ENCODE measurements around the gene SLC9C1.
A peak's percentile ranks its signal among the peaks of the same experiment; 100 is the strongest.

Gene SLC9C1

DNA sequence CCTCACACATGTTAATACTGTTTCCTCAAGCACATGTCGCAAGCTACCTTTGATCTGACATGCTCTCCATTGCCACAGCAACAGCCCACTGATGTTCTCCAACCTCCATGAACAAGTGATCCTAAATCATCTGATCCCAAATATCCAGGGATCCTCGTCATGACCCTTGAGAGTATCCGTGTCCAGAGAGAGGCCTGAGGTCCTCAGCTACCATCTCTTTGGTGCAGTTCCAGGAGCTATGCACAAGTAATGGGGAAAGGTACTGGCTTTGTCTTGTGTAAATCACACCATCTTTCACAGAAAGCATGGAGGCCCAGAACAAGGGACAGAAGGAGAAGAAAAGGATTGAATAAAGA is 163.4 kb downstream of the SLC9C1 start:
- no peak for DNase-seq (ENCODE audit: low read depth)

DNA sequence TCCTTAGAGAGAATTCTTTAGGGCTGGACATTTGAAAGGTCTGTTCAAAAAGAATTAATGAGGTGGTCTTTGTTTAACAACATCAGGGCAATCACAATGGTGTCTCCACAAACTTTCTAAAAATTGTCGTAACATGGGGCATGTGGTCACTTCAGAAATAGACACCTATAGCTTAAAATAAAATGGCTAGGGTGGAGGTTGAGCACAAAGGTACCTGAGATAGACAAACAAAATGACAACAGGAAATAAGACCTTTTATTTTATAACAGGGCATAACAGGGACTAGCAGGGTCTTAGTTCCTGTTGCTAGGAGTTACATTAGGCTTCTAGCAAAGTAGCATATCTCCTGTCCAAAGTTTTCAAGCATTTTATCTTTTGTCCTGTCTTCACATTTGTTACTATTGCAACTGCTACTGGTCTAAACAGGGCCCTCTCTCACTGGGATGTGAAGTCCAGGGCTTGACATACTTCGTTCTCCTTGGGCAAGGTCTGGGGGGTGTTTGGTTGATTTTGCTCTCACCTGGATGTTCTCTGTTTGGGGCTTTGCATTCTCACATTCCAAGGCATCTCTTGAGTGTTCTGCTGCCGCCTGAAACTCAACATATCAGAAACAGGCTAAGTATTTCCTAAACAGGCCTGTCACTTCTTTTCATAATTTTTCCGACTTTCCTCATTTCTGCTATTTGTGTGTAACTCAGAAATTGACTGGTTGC is 163.9 kb downstream of the SLC9C1 start:
- no peak for DNase-seq (ENCODE audit: low read depth)

DNA sequence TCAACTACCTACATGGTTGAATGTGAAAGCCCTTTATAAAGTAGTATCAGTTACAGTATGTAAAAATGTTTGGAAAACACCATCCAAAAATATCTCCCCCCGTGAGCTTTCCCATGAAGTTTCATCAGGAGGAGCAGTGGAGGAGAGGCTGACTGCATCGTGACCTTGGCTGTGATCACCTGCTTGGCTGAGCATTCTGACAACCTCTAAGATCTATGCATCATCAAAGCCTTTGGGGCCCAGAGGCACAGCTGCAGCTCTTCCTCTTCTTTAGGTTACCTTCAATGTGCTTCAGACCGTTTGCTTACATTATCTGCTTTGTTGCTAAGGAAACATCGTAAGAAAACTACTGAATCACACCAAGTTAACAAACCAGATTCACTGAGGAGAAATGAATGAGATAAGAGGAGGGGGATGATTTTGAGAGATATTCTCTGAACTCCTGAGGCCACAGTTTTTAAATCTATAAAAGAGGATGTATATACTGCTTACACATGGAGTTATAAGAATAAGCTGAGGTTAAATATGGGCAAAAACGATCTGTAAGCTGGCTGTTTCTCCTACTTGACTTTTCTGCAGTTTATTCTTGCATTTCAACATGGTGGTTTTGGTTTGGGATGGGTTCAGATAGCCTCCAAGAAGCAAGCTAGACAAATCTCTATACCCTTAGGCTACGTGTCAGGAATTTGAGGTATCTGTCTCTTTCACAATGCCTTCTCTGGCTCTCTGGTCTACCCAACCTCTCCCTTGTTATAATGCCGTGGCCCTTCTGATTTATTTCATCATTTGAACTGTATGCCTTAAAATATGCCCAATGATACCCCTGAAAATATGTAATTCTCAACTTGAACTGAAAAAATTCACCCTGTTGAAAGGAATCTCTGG is 164.9 kb downstream of the SLC9C1 start:
- peak; percentile 54 for DNase-seq (ENCODE audit: low read depth)

DNA sequence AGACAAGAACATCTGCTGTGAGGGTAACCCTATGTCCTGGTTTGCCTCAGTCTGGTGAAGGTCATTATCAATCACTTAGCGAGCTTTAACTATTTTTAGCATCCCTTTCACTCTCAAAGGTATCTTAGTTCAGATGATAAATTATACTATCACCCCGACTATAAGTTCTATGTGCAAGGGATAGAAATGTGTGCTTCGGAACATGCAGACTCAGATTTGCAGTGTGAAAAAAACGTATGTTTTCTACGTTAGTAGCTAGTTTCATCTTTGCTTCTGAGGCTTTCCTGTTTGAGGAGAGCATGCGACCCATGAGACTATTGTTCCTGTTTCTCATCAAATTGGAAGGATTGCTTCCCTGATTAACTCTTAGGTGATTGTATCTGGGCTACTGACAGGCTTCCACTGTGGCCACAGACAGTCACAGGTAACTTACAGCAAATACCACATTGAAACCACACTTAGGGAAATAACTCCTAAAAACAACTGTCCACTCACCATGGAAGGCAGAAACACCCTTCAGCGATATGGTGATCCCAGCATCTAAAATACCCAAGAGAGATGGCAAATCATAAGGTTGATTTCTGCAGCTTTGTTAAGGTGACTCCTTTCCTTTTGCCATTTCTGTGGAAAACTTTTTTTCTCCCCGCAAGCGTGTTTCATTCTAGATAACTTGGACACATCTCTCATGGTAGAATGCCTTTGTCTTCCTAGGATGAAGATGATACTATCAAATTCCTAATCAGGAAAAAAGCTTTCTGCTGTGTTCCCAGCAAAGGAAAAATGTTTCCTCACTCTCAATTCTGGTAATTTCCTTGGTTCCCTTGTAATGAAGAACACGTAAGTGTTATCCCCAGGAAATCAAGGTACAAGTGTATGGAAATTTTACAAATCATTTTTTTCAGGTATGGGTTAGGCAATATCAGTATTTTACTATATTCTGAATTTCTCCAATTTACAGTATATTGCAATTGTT is 166.2 kb downstream of the SLC9C1 start:
- no peak for DNase-seq (ENCODE audit: low read depth)

DNA sequence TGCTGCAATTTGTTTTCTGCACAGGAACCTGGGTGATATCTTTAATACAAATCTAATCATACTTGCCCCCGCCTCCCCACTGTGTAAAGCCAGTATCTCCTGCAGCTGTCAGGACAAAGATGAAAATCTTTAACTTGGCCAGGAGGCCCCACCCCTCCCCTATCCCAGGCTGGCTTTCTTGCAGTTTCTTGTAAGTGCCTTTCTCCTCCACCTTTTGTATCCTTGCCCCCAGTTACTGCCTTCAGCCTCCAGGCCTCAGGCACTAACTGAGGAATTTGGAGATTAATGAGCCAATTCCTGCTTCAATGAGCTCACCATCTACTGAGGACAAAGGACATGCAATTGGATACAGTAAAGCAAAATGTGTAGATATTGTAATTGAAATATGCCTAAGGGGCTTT is 167.5 kb downstream of the SLC9C1 start:
- no peak for DNase-seq (ENCODE audit: low read depth)

DNA sequence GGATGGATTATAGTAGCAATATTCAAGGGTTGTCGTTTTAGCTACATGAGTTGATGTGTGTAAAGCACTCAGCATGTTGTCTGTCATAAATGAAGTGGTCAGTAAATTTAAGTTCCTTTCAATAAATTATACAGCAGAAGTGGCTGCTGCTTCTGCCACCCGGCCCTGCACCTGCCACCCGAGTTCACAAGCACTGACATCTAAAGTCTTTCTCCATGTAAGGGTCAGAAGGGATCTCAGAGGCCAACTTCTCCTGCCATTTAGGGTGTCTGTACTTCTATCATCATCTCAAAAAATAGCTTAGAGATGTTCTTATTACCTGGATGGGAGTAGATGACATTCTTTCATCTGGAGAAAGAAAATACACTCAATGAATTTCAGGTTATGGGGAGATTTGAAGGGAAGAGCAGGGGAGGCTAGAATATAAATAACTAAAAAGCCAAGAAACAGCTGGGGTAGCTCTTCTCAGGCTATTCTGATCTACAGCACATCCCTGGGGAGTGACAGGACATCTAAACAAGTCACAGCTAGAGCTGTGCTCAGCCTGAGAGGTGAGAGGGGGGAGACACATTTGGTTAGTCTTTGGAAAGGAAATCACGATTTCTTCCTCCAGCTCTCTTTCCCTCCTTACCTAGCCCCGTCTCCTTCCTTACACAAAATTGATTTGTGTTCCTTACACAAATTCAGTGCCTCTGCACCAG is 169.0 kb downstream of the SLC9C1 start:
- no peak for DNase-seq (ENCODE audit: low read depth)

DNA sequence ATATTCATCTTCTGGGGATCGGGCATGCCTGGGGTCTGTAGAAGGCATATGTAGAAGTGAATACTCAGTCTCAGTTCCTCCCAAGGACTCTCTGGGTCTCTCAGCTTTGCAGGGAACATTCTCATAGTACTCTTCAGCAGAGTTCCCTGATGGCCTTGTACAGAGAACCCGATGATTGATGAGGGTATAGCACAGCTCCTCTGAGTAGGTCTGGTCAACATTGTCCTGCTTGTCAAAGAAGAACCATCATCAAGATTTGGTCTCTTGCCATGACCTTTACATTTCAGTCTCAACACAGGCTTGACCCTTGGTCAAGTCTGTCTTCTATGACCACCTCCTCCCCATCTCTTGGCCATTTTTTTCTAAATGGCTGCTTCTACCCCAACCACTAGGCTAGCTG is 170.5 kb downstream of the SLC9C1 start:
- DNase-seq (ENCODE audit: low read depth): no peak

DNA sequence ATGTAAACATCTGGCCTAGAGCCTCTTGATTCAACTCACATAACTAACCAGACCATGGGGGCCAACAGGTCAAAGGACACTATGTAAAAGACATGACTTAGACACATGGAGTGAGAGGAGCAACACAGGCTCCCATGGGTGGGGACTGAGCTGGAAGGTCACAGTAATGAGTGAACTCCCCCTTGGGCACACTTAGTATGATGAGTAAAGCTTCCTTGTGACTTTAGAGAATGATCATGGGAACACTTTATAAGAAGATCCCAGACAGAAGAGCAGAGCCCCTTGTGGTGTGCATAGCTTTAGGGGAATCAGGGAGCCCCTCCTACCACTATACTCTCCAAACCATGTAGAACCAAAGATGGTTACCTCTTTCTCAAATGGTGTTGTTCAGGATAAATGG is 171.1 kb downstream of the SLC9C1 start:
- DNase-seq (ENCODE audit: low read depth): no peak

DNA sequence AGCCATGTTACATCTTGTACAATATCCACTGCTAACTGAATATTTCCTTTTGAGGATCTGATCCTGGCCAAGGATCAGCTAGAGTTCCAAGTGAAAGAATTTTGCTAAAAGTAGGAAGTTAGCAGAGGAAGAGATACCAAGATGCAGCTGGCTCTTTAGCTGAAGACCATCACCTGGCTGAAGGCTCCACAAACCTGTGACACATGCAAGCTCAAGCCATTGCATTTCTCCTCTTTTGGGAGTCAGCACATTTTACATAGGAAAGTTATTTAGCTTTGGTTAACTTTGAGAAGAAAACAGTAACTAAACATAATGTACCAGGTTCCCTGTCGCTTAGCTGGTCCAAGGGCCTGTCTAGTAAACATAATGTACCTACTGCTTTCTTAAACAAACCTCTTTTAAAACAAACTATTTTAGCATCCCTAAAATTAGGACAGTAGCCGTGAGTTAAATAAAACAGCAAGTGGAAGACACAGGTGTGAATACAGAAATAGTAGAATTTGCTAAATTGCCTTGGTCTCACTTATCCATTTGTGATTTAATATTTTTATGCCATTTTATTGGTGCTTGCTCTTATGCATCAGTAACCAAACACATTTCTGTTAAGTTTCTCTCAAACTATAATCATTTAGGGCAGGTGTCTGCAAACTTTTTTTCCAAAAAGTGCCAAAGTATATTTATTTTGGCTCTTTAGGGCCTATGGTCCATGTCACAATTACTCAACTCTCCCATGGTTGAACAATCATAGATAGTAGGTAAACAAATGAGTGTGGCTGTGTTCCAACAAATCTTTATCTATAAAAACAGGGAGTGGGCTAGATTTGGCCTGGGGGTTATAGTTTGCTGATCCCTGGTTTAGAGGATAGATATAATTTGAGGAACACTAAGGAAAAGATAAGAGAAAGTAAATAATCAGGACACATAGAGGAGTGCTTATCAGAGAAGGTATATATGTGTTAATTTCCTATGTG is 172.2 kb downstream of the SLC9C1 start:
- no peak for DNase-seq (ENCODE audit: low read depth)

DNA sequence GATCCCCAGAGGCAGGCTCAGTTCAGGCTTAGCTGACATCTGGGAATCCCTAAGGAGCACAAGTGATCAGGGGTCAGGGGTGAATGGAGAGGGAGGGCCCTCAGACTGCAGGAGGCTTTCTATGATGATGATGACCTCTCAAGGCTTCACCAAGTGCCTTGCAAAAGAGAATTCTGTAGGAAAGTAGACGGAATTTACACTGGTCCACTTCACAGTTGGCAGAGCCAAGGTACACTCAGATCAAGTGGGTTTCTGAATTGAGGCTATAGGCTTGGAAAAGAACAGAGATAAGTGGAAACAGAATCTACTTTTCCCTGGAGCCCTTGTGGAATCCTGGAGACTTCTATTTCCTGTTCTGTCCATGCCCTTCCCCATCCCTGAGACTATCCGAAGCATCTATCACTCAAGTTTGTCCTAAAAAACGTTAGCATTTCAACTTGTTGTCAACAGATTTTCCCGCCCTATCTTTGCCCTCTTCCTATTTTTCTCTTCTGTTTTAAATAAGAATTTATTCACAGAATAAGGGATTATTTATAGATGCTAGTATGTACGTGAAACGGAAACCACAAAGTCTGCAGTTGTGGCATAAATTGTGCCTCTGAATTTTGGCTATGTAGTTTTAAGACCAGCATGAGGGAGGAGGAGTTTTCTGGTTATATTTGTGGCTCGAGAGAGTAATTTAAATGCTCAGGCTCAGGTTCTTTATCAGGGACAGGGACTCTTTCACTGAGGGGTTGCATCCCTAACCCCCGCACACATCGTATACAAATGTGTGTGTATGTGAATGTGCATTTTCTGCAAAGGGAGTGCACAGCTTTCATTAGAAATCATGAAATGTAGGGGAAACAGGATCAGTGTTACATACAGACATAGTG is 173.8 kb downstream of the SLC9C1 start:
- no peak for DNase-seq (ENCODE audit: low read depth)

DNA sequence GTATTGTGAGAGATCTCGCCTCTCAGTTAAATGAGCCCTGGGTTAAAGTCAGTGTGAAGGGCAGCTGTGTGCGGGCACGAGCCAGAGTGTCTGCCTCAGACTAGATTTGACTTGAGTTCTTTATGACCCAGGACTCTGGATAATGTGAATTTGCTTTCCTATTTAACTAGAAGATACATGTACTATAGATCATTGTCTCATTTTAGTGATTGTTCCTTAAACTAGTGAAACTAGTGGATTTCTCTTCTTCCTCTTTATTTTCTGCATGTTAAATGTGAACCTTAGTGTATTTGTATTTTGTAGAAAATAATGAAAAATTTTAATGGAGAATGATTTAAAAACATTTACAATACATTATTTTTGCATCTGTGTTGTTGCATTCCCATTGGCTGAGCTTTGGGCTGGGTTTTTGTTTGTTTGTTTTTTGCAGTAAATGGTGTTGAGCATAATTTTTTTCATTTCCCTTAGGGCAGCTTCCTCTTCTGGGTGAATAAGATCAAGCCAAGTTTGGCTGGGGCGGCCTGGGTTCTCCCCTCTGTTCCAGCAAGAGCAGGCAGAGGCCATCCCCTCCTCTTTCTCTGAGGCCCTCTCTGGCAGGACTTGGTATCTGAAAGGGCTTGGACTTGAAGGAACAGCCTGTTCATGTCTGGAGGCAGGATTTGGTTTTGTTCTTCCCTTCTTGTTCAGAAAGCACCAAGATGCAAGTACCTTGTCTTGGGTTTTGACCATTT is 176.0 kb downstream of the SLC9C1 start:
- DNase-seq (ENCODE audit: low read depth): no peak

DNA sequence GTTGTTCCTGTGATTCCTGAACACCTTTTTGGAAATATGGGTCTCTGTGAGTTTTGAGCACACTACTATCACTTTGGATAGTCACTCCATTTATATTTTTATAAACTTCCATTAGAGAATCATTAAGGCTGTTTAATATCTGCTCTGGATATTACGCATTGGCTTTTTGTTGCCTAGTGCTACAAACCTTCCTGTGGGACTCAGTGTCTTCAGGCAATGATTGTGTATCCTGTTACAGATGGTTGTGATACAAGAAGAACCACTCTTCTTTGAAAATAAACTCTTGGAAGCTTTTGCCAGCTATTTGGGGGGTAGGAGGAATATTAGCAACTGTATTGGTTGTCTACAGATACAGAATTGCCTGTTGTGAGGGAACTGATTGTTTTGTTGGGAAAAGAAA is 176.6 kb downstream of the SLC9C1 start:
- DNase-seq (ENCODE audit: low read depth): no peak

DNA sequence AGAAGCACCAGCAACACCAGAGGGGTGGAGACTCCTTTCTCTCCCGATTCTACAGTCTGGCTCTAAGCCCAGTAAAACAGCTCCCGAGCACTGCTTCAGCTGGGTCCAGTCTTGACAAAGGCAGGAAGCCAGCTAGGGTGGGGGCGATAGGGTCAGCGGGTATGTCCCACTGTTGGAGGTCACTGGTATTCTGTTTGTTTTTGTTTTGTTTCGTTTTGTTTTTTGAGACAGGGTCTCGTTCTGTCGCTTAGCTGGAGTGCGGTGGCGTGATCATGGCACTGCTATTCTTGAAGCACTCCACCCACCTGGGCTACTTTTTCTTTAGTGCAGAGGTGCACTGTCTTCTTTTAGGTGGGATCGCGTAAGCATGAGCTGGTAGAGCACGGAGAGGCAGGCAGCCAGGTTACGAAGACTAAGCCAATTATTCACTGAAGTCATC is 177.2 kb downstream of the SLC9C1 start:
- no peak for DNase-seq (ENCODE audit: low read depth)

DNA sequence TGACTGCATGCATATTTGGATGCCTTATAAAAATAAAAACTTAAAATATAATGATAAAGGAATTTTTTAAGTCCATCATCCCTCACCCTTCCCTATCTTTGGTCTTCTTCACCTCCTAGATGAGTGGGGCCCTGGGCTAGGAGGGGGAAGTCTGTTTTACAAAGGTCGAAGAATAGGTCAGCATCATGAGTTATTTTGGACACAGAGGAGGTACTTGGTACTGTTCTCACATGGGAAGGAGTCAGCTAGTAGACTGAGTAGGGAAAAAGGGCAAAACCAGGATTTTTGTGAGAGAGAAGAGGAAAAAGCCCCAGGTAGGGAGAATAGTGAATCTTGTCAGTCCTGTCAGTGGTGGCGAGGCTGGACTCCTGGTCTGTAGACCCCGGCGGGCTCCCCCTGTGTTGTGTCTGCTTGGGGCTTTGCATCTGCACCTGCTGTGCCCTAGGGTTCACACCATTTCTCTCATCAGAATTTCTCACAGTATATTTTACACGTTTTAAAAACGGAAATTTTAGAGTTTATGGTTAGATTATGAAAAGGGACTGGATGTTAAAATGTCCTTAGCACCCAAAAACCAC is 178.1 kb downstream of the SLC9C1 start:
- DNase-seq (ENCODE audit: low read depth): no peak

DNA sequence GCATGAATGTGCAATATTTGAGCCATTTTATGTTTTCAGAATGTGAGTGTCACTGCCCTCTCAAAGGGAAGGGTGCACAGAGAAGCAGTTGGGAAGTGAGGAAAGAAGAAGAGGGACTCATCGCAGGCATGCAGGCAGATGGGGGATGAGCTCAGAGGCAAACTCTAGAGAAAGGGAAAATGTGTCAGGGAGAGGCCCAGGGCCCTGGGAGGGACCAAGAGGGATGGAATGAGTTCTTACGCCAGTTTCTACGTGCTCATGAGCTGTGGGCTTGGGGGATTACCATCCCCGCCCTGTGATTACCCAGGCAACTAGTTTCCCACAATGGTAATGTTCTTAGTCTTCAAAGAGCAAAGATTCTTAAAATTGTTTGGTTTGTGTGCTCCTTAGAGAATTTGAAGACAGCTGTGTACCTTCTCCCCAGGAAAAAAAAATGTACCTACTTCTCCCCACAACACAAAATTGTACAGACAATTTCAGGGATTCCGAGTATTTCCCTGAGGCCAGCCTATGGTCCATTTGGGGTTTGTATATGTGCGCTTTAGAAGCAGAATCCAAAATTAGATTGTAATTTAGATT is 178.8 kb downstream of the SLC9C1 start:
- DNase-seq (ENCODE audit: low read depth): no peak

DNA sequence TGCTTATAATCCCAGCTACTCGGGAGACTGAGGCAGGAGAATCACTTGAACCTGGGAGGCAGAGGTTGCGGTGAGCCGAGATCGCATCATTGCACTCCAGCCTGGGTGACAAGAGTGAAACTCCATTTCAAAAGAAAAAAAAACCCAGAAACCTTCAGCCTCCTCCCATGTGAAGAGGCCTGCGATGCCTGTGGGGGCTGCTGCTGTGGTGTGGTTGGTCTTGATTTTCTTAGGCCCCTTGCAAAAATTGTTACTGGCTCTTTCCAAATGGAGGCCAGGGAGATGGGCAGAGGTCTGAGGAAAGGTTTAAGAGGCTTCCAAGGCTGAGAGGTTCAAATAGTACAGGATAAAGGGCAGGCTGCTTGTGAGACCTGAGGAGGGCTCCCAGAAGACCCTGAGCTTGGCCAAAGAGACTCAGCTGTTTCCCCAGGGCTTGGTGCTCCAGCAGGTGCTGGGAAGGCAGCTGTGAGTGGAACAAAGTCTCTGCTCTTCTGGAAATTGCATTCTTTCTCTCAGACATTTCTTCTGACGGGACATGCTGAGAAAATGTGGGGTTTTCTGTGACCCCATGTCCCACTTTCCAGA is 179.3 kb downstream of the SLC9C1 start:
- no peak for DNase-seq (ENCODE audit: low read depth)

DNA sequence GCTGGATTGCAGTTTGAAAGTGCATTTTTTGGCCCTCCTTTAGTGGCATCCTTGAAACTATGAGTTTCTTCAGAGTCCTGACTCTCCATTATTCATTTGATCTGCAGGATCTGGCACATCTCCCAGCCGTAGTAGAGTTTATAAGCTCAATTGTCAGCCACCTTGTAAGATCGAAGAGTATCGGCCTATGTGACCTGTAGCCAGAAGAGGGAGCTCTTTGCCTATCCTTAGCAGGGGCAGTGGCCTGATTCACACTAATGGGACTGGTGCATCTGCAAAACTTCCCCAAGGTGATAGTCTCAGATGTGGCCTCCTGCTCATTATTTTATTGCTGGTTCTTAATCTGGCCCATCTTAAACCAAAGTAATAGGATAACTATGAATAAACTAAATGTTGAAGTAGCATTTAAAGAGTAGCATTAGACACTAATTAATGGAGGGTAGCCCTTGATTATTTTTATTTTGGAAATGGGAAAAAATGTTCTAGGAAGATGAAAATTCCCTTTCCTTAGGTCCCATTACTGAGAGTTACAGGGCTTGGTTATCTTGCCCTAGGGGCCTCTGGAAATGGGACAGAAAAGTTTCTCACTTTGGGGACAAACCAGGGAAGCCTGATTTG is 182.1 kb downstream of the SLC9C1 start:
- peak; percentile 51 for DNase-seq (ENCODE audit: low read depth)

Measured in T follicular helper cell (primary cell).